Spleen (tissue), 11 donors: ENCODE data around the gene PKN3. TPM values are rescaled to one million over a fixed set of nuclear protein-coding genes. Genes with fewer than 3 reads are reported as not detected.
A peak's percentile ranks its signal among the peaks of the same experiment; 100 is the strongest.

Experiments
- DNase-seq: peaks from one replicate; pipeline ENCODE4 v3.0.0-alpha.2; 2020
- H3K27ac ChIP-seq, 8 donors: fragments of 200-600 bp; sonication (generic) in 7 of 8; 1 replicate in 4 of 8; 2 replicates in 4 of 8; pipeline versions ENCODE4 v1.5.0 to v1.8.0; 2016 to 2021; ENCODE audit warnings: inconsistent platforms in 4 of 8, mild to moderate bottlenecking in 4 of 8, moderate library complexity in 1 of 8
- H3K27me3 ChIP-seq, 7 donors: fragments of 200-600 bp; sonication (generic) in 6 of 7; replicated peaks in 1 of 7; 1 replicate in 4 of 7; 2 replicates in 3 of 7; pipeline versions ENCODE4 v1.5.0 to v1.8.0; 2016 to 2021; ENCODE audit warnings: inconsistent platforms in 3 of 7, mild to moderate bottlenecking in 1 of 7
- H3K36me3 ChIP-seq, 6 donors: fragments of 200-600 bp; sonication (generic) in 5 of 6; 1 replicate in 4 of 6; 2 replicates in 2 of 6; pipeline versions ENCODE4 v1.5.0 to v1.8.0; 2016 to 2021; ENCODE audit warnings: inconsistent platforms in 2 of 6
- H3K4me1 ChIP-seq, 6 donors: fragments of 200-600 bp; sonication (generic) in 5 of 6; 1 replicate in 3 of 6; 2 replicates in 3 of 6; pipeline versions ENCODE4 v1.5.0 to v1.8.0; 2016 to 2021; ENCODE audit warnings: inconsistent platforms in 3 of 6
- H3K4me3 ChIP-seq, 8 donors: fragments of 200-600 bp; sonication (generic) in 7 of 8; 1 replicate in 4 of 8; 2 replicates in 4 of 8; pipeline versions ENCODE4 v1.5.0 to v1.8.0; 2016 to 2021; ENCODE audit warnings: inconsistent platforms in 4 of 8, mild to moderate bottlenecking in 4 of 8, moderate library complexity in 2 of 8
- H3K9me3 ChIP-seq, 8 donors: fragments of 200-600 bp; sonication (generic) in 7 of 8; 1 replicate in 4 of 8; 2 replicates in 4 of 8; pipeline versions ENCODE4 v1.5.0 to v1.8.0; 2016 to 2021; ENCODE audit warnings: inconsistent platforms in 4 of 8
- POLR2A ChIP-seq, 3 donors: fragments of 450-650 bp; IDR thresholded peaks; one replicate each; pipeline ENCODE4 v1.5.1; 2017; ENCODE audit warnings: antibody characterized with exemption in 3 of 3, mild to moderate bottlenecking in 1 of 3
- POLR2AphosphoS5 ChIP-seq, 3 donors: sonication (generic); formaldehyde crosslinking; IDR thresholded peaks; one replicate each; pipeline ENCODE4 v1.5.1; 2017; ENCODE audit warnings: antibody characterized with exemption in 3 of 3
- WGBS, 5 donors: extraction: QIAGEN DNeasy Blood & Tissue Kit in 3 of 5; methylation state at CpG; one replicate each; pipeline versions ENCODE4 v1.1.5 to v1.1.7; 2013 to 2018; 5-methylcytosine and 5-hydroxymethylcytosine counted together
- intact Hi-C: fragments of 100-400 bp; cut with DNase I; formaldehyde crosslinking; loops from one replicate; pipeline ENCODE4 v1.15.0; 2023; ENCODE audit warnings: low total_unique reads
- polyA plus RNA-seq, 3 donors: library from polyadenylated mRNA; stranded (reverse); fragments of 200-250 nt; gene quantifications; one replicate each; pipeline ENCODE4 v1.2.1, GENCODE V29; 2013
- total RNA-seq, 7 donors: library from RNA; depleted of rRNA in 3 of 7; stranded (reverse); fragments of >200 nt in 3 of 7; fragmentation: NEBNext Ultra II Directional in 4 of 7; extraction: Animal tissue kit (Norgen Biotek cat#: 25700) in 4 of 7; gene quantifications; one replicate each; pipeline versions ENCODE4 v1.1.0 to v1.2.1, GENCODE V29; 2016 to 2021
- TF ChIP-seq, protein P1 (sequence below), 11 experiments: fragments of 200-600 bp in 7 of 11; fragments of 450-650 bp in 4 of 11; sonication (generic) in 4 of 11; IDR thresholded peaks in 8 of 11; conservative IDR thresholded peaks in 3 of 11; 1 replicate in 7 of 11; 2 replicates in 4 of 11; pipeline versions ENCODE4 v1.4.0 to v1.8.0; 2016 to 2021; ENCODE audit warnings: antibody characterized with exemption in 11 of 11, inconsistent platforms in 4 of 11, mild to moderate bottlenecking in 1 of 11
- donor health status: healthy with polysubstance abuse.
- donor health status: DM: no; HTN: no; CAD: no; lungs with moderate emphysema.
- donor health status: DM: no; HTN: no; CAD: no.
- donor health status: Bipolar disorder and iron deficiency.
- donor health status: healthy.
- donor health status: DM: no; HTN: no; CAD: no.
- donor health status: DM: yes; HTN: yes; CAD: no.

The PKN3 gene
- total and polyA plus RNA-seq, 10 donors: 4.1 to 18.5 (median 9.8) TPM

DNA sequence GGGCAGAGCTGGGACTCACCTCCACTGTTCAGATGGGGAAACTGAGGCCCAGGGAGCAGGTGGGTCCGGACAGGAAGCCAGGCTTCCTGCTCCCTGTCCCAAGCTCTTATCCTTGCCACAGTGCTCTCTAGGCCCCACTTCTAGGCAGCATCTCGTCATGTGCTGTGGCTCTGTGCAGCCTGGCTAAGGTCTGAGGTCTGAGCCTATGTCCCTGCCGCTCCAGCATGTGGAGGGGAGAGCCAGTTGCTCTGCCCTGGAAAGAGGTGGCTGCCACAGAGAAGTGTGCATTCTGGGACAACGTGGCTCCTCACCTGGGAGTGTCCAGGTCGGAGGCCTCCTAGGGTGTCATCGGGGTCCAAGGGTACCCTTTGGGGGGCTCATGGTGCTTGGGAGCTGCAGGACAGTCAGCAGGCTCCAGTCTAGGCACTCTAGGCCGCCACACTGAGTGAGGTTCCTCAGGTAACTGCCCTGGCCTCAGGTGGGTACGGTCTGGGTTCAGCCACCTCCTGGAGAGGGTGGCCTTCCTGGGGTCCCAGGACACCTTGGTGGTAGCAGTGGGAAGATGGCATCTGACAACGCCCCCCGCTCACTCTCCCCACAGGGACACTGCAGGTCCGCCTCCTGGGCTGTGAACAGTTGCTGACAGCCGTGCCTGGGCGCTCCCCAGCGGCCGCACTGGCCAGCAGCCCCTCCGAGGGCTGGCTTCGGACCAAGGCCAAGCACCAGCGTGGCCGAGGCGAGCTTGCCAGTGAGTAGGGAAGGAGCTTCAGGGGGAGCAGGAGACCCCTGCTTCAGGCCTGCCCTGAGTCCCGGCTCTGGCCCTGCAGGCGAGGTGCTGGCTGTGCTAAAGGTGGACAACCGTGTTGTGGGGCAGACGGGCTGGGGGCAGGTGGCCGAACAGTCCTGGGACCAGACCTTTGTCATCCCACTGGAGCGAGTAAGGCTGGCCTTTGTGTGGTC is 10.4 kb downstream of the PKN3 start:
- intact Hi-C loops: no loop called here
- H3K4me3 ChIP-seq: no peak overlapping the region
- WGBS, 5 donors: 92 to 96% (median 94%) methylated on average over 16 to 26 of the region's 26 CpGs
- TF ChIP-seq POLR2AphosphoS5 (IDR thresholded peaks at IDR 0.05): no peak
- DNase-seq: peak; percentile 63
- H3K36me3 ChIP-seq: peaks cover 0 to 63% (median 0%) of the 10 kb centered on the region in 6 donors
- H3K9me3 ChIP-seq: no peaks in the 10 kb centered on the region
- H3K27ac ChIP-seq: no peak overlapping the region
- H3K27me3 ChIP-seq: no peaks in the 10 kb centered on the region
- H3K4me1 ChIP-seq: no peaks in the 10 kb centered on the region

- intact Hi-C loops: no loop called here
- WGBS, 5 donors: 89 to 93% (median 90%) methylated on average over 7 to 13 of the region's 13 CpGs
These were observed 11.1 kb downstream of the PKN3 start for GRCh38 chr9:128713411-128713780.

DNA sequence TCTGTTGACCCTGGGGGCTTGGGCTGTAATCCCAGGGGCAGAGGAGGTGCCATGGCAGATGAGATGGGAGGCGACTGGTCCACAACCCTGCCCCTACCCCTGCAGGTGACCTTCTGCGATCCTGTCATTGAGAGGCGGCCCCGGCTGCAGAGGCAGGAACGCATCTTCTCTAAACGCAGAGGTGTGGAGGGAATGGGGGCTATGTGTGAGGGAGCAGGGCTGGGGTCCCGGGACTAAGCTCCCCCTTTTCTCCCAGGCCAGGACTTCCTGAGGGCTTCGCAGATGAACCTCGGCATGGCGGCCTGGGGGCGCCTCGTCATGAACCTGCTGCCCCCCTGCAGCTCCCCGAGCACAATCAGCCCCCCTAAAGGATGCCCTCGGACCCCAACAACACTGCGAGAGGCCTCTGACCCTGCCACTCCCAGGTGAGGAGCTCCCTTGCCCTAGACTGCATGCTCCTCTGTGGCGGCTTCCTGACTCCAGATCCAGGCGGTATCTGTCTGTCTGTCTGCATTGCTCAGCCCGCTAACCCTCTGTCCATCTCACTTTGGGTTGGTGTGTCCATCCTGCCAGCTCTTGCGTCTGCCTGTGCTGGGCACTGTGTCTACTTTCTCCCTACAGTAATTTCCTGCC is 11.8 kb downstream of the PKN3 start:
- DNase-seq: peak; percentile 46
- 92 to 98% (median 96%) methylated on average over 9 to 19 of the region's 19 CpGs for WGBS, 5 donors

More at GRCh38 chr9:128713411-128713780, 11.1 kb downstream of the PKN3 start:
- Histone ChIP-seq H3K4me1 (no peaks in the 10 kb centered on the region), H3K4me3 (no peak overlapping the region), H3K36me3 (peaks cover 0 to 60% (median 0%) of the 10 kb centered on the region in 6 donors), H3K27ac (no peak overlapping the region), H3K9me3 (no peaks in the 10 kb centered on the region), H3K27me3 (no peaks in the 10 kb centered on the region)
- no peak for DNase-seq
- TF ChIP-seq, protein P1, sequence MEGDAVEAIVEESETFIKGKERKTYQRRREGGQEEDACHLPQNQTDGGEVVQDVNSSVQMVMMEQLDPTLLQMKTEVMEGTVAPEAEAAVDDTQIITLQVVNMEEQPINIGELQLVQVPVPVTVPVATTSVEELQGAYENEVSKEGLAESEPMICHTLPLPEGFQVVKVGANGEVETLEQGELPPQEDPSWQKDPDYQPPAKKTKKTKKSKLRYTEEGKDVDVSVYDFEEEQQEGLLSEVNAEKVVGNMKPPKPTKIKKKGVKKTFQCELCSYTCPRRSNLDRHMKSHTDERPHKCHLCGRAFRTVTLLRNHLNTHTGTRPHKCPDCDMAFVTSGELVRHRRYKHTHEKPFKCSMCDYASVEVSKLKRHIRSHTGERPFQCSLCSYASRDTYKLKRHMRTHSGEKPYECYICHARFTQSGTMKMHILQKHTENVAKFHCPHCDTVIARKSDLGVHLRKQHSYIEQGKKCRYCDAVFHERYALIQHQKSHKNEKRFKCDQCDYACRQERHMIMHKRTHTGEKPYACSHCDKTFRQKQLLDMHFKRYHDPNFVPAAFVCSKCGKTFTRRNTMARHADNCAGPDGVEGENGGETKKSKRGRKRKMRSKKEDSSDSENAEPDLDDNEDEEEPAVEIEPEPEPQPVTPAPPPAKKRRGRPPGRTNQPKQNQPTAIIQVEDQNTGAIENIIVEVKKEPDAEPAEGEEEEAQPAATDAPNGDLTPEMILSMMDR (IDR thresholded peaks at IDR 0.05 in 8 of 11, conservative IDR thresholded peaks at IDR 0.05 in 3 of 11): no peak
- TF ChIP-seq POLR2A (IDR thresholded peaks at IDR 0.05): no peak
- no peak for TF ChIP-seq POLR2AphosphoS5 (IDR thresholded peaks at IDR 0.05)

GRCh38 chr9:128714586-128715435 is 12.5 kb downstream of the PKN3 start:
- no peaks in the 10 kb centered on the region for H3K9me3 ChIP-seq
- H3K4me1 ChIP-seq: no peaks in the 10 kb centered on the region
- intact Hi-C loops: no loop called here
- peaks cover 0 to 70% (median under 1%) of the 10 kb centered on the region in 6 donors for H3K36me3 ChIP-seq
- no peaks in the 10 kb centered on the region for H3K27me3 ChIP-seq
- no peak overlapping the region for H3K4me3 ChIP-seq
- TF ChIP-seq, protein P1 (IDR thresholded peaks at IDR 0.05 in 8 of 11, conservative IDR thresholded peaks at IDR 0.05 in 3 of 11): no peak
- TF ChIP-seq POLR2AphosphoS5 (IDR thresholded peaks at IDR 0.05) (no peak), POLR2A (IDR thresholded peaks at IDR 0.05) (no peak)
- DNase-seq: peak; percentile 48
- 89 to 93% (median 90%) methylated on average over 21 to 24 of the region's 24 CpGs for WGBS, 5 donors
- H3K27ac ChIP-seq: no peak overlapping the region

More for the DNA sequence above, 11.8 kb downstream of the PKN3 start:
- intact Hi-C loops: no loop called here
- TF ChIP-seq POLR2AphosphoS5 (IDR thresholded peaks at IDR 0.05) (no peak), POLR2A (IDR thresholded peaks at IDR 0.05) (no peak)
- TF ChIP-seq, protein P1 (IDR thresholded peaks at IDR 0.05 in 8 of 11, conservative IDR thresholded peaks at IDR 0.05 in 3 of 11): no peak
- no peaks in the 10 kb centered on the region for H3K9me3 ChIP-seq
- no peak overlapping the region for H3K4me3 ChIP-seq
- peaks cover 0 to 64% (median 0%) of the 10 kb centered on the region in 6 donors for H3K36me3 ChIP-seq
- H3K27me3 ChIP-seq: no peaks in the 10 kb centered on the region
- H3K27ac ChIP-seq: no peak overlapping the region
- no peaks in the 10 kb centered on the region for H3K4me1 ChIP-seq
